GM10266 (cell line): Measurements from ENCODE around the gene FNTB.
"Not testable (repeated sequence)": the region's sequence is repeated elsewhere in the genome, so short reads cannot be mapped to it uniquely, and the experiment has no call there.

ENCODE experiments used
- DNase-seq: peaks from one replicate; pipeline ENCODE4 v3.0.0; 2012; ENCODE audit errors: extremely low spot score
- CTCF ChIP-seq: IDR thresholded peaks from 2 replicates; pipeline ENCODE4 v1.5.1; 2012; ENCODE audit warnings: mild to moderate bottlenecking, low read depth; ENCODE audit not compliant: control insufficient read depth, insufficient read depth; ENCODE audit errors: missing control alignments

The FNTB gene

DNA sequence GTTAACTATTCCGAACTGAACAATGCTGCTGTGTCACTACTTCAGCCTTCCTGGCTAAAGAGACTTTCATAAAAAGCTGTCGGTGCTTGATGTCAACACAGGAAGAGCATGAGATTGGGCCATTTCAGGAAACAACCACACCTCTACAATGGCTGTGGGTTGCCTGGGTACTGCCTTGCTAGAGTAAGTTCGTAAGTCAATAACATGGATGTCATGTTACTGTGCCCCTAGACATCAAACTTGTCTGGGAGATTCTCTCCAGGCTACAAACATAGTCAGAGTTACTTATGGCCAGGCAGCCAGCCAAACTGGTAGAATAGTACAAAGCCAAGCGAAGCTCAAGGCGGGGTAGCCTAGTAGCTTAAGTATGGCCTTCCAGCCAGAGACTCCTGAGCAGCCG is 92.5 kb downstream of the FNTB start:
- DNase-seq: no peak
- TF ChIP-seq CTCF: no peak

GRCh38 chr14:65079768-65080167 is 93.1 kb downstream of the FNTB start:
- TF ChIP-seq CTCF: no peak
- no peak for DNase-seq

DNA sequence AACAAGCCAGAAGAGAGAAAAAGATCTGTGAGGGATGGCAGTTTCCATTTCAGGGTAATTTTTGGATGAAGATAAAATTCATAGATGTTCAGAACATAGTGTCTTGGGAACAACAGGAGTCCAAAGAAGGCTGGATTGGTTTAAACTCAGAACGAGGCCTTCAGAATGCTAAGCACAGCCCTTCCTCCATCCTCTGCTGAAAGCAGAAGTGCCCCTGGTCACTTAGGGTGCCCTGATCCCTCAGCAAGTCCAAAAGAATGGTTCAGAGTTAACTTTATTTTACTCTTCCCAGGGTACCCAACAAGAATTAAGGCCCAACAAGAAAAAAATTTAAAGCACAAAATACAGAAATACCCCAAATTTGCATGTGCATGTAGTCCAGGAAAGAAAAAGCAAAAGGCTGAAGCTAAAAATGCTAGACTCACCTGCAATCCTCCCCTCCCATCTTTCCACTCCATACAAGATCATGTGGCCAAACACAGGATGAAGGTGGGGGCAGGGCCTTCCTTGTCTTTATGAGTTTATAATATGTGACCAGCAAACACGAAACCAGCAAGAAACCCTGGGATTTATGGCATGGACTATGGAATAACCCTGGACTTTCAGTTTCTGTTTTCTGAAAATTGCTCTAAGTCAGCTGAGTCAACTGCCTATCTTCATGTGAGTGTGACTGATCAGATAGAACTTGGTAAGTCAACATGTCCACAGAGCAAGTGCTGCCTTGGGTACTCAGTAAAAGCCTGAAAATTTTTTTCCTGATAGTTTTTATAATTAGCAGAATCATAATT is 94.5 kb downstream of the FNTB start:
- TF ChIP-seq CTCF: no peak
- no peak for DNase-seq

- TF ChIP-seq CTCF: no peak
- DNase-seq: no peak
These were observed 96.2 kb downstream of the FNTB start for GRCh38 chr14:65082930-65083329.

- no peak for TF ChIP-seq CTCF
- DNase-seq: no peak
These were observed 98.1 kb downstream of the FNTB start for GRCh38 chr14:65084554-65085505.

- not testable (repeated sequence) for DNase-seq
These were observed 100.0 kb downstream of the FNTB start for GRCh38 chr14:65086686-65087085.

DNA sequence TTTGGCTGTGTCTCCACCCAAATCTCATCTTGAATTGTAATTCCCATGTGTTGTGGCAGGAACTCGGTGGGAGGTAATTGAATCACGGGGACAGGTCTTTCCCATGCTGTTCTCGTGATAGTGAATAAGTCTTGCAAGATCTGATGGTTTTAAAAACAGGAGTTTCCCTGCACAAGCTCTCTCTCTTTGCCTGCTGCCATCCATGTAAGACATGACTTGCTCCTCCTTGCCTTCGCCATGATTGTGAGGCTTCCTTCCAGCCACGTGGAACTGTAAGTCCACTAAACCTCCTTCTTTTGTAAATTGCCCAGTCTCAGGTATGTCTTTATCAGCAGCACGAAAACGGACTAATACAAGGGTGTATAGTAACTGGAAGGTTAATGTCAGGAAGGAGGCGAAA is 101.1 kb downstream of the FNTB start:
- not testable (repeated sequence) for DNase-seq

GRCh38 chr14:65092349-65092748 is 105.7 kb downstream of the FNTB start:
- TF ChIP-seq CTCF: no peak
- DNase-seq: no peak
